ENCODE results near the gene ADAM8. TPM values are rescaled to one million over a fixed set of nuclear protein-coding genes. Genes with fewer than 3 reads are reported as not detected.
A peak's percentile ranks its signal among the peaks of the same experiment; 100 is the strongest.

ADAM8 gene
- polyA plus RNA-seq, 1 of the 3 experiments (the other 2 are of a cell fraction), result 1.7 TPM

DNA sequence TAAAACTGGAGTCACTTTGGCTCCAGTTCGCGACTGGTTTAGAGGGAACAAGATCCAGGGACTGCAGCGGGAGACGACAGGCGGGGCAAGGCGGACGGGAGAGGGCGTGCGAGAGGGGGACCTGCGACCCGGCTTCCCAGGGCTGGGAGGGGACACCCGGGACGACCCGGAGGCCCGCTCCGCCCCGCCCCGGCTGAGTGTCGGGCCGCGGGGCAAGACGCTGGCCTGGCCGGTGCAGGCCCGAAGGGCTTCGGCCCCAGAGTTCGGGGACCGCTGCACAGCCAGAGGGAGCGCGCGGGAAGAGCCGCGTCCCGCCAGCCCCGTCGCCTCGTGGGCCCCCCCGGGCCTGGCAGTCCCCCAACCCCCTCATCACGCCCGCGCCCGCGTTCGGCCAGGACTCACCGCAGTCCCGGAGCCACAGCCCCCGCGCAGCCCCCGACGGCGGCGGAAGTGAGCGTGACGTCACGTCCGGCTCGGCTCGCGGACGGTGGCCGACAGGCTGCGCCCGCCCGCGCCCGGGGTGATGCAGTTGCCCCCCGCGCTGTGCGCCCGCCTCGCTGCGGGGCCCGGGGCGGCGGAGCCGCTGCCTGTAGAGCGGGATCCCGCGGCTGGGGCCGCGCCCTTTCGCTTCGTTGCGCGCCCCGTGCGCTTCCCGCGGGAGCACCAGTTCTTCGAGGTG, 31.9 kb upstream of the ADAM8 start, which contains the start of the genes TUBGCP2 and ZNF511 (continued):
- TF ChIP-seq, protein P1, sequence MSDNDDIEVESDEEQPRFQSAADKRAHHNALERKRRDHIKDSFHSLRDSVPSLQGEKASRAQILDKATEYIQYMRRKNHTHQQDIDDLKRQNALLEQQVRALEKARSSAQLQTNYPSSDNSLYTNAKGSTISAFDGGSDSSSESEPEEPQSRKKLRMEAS (IDR thresholded peaks at IDR 0.05; ENCODE audit: low read depth), result peak; percentile 30; the same call in 1 of the 2 replicates
- no peak; the same call in 1 of the 2 replicates for TF ChIP-seq SIN3A (IDR thresholded peaks at IDR 0.05; ENCODE audit: borderline replicate concordance, low read depth, low read length)
- peak; percentile 53; the same call in 1 of the 2 replicates for TF ChIP-seq TAF1 (IDR thresholded peaks at IDR 0.05; ENCODE audit: borderline replicate concordance, low read depth, low read length)
- TF ChIP-seq, protein P2, sequence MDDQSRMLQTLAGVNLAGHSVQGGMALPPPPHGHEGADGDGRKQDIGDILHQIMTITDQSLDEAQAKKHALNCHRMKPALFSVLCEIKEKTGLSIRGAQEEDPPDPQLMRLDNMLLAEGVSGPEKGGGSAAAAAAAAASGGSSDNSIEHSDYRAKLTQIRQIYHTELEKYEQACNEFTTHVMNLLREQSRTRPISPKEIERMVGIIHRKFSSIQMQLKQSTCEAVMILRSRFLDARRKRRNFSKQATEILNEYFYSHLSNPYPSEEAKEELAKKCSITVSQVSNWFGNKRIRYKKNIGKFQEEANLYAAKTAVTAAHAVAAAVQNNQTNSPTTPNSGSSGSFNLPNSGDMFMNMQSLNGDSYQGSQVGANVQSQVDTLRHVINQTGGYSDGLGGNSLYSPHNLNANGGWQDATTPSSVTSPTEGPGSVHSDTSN (IDR thresholded peaks at IDR 0.05), result no peak
- TF ChIP-seq FOXJ3 (CRISPR knock-in tag; IDR thresholded peaks at IDR 0.05), result no peak
- TF ChIP-seq RXRA (IDR thresholded peaks at IDR 0.05; ENCODE audit: borderline replicate concordance, low read depth), result no peak
- TF ChIP-seq NRF1 (IDR thresholded peaks at IDR 0.05; ENCODE audit: low read depth, low read length), result peak; percentile 45; the same call in 1 of the 2 replicates

DNA sequence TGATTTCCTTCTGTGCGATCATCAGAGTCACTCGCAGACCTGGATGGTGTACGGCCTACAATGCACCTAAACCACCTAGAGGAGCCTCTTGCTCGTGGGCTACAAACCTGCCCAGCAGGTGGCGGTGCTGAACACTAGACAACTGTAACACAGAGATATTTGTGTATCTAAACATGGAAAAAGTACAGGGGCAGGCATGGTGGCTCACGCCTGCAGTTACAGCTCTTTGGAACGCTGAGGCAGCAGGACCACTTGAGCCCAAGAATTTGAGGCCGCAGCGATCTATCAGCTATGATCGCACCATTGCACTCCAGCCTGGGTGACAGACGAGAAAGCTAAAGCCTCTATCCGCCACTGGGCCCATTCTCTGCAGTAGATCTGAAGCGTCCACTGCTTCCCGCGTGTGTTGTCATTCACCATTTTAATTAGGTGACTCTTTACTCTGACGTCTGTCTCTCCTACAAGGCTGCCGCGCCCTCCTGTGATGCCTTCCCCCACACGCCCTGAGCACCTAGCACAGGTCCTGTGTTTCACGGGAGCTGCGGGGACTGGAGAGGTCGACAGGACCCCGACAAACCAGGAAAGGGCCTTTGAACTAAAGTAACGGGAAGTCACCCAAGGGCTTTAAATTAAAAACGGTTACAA, 31.2 kb upstream of the ADAM8 start:
- Histone ChIP-seq H3K4me1 (ENCODE audit: control insufficient read depth in 1 of 2, insufficient read depth in 2 of 2, low read depth in 1 of 2, low read length in 1 of 2) (peaks cover 8 to 16% of the 10 kb centered on the region in 2 experiments; a peak in 2 of 4 replicates), H3K4me3 (ENCODE audit: low read depth in 2 of 2, low read length in 1 of 2) (peak overlapping the region; percentile 97 to 98), H2AFZ (ENCODE audit: low read depth) (no peak overlapping the region), H3K36me3 (replicated peaks in 1 of 2; ENCODE audit: control insufficient read depth in 1 of 2, insufficient read depth in 2 of 2, low read length in 1 of 2) (peaks cover 11 to 24% of the 10 kb centered on the region in 2 experiments), H3F3A (replicated peaks; ENCODE audit: insufficient read depth) (peaks cover 13% of the 10 kb centered on the region), H4K20me1 (ENCODE audit: insufficient read depth) (peaks cover 56% of the 10 kb centered on the region), H3K27ac (ENCODE audit: low read depth in 2 of 2, low read length in 1 of 2) (peak overlapping the region; percentile 93 to 97), H3K9ac (peak overlapping the region; percentile 94), H3K9me2 (no peaks in the 10 kb centered on the region), H3K9me3 (no peaks in the 10 kb centered on the region), H3K4me2 (peak overlapping the region; percentile 96), H3K79me2 (ENCODE audit: insufficient read depth) (peaks cover 60% of the 10 kb centered on the region), H3K27me3 (ENCODE audit: insufficient read depth) (no peaks in the 10 kb centered on the region)
- CTCF ChIA-PET, result interaction anchor here (0.8 to 4.3 kb wide), 23 partner anchors 8 to 572 kb away, joined by 3 to 24 read pairs (median 4); partner anchors contain the start of gene ADAM8
- DNase-seq, result peak; percentile 69
- POLR2A ChIA-PET, result interaction anchor here (1.5 kb wide), 1 partner anchor 16 kb away, joined by 5 read pairs; no protein-coding TSS in a partner anchor
- TF ChIP-seq, protein P2 (IDR thresholded peaks at IDR 0.05), result no peak
- TF ChIP-seq MXI1 (IDR thresholded peaks at IDR 0.05; ENCODE audit: low read depth, low read length) (peak; percentile 64; the same call in 1 of the 2 replicates), NRF1 (IDR thresholded peaks at IDR 0.05; ENCODE audit: low read depth, low read length) (no peak), EZH2phosphoT487 (IDR thresholded peaks at IDR 0.05; ENCODE audit: borderline replicate concordance, low read depth) (no peak), MEF2A (IDR thresholded peaks at IDR 0.05; ENCODE audit: borderline replicate concordance, low read depth) (no peak), FOXJ3 (CRISPR knock-in tag; IDR thresholded peaks at IDR 0.05) (no peak), SMC3 (IDR thresholded peaks at IDR 0.05; ENCODE audit: low read depth, low read length) (peak; percentile 27; the same call in 1 of the 2 replicates), SIN3A (IDR thresholded peaks at IDR 0.05; ENCODE audit: borderline replicate concordance, low read depth, low read length) (0 out of 2 replicates have a peak, but pooled peaks have one; percentile 45), RAD21 (IDR thresholded peaks at IDR 0.05; ENCODE audit: low read length) (peak; percentile 42)
- TF ChIP-seq, protein P1 (IDR thresholded peaks at IDR 0.05; ENCODE audit: low read depth), result no peak
- TF ChIP-seq, protein P3, sequence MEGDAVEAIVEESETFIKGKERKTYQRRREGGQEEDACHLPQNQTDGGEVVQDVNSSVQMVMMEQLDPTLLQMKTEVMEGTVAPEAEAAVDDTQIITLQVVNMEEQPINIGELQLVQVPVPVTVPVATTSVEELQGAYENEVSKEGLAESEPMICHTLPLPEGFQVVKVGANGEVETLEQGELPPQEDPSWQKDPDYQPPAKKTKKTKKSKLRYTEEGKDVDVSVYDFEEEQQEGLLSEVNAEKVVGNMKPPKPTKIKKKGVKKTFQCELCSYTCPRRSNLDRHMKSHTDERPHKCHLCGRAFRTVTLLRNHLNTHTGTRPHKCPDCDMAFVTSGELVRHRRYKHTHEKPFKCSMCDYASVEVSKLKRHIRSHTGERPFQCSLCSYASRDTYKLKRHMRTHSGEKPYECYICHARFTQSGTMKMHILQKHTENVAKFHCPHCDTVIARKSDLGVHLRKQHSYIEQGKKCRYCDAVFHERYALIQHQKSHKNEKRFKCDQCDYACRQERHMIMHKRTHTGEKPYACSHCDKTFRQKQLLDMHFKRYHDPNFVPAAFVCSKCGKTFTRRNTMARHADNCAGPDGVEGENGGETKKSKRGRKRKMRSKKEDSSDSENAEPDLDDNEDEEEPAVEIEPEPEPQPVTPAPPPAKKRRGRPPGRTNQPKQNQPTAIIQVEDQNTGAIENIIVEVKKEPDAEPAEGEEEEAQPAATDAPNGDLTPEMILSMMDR (IDR thresholded peaks at IDR 0.05), result peak; percentile 78
- WGBS (ENCODE audit: low lambda C conversion rate), result 2% methylated on average over 25 of the region's 25 CpGs
